K562 (cell line): ENCODE results near the gene CORO6. TPM values are rescaled to one million over a fixed set of nuclear protein-coding genes. Genes with fewer than 3 reads are reported as not detected.

Source experiments
- CBFA2T3 ChIP-seq: fragments of 450-650 bp; IDR thresholded peaks from 2 replicates; pipeline ENCODE4 v1.6.1; 2017
- KDM2B ChIP-seq: fragments of 250-450 bp; sonication (Bioruptor Pico); IDR thresholded peaks from 2 replicates; pipeline ENCODE4 v1.8.0; 2021; ENCODE audit warnings: mild to moderate bottlenecking, moderate library complexity
- MEIS2 ChIP-seq: fragments of 450-650 bp; IDR thresholded peaks from 2 replicates; pipeline ENCODE4 v1.6.1; 2014; ENCODE audit warnings: mild to moderate bottlenecking; ENCODE audit not compliant: partially characterized antibody
- MYC ChIP-seq, 2 experiments: fragments of 250-450 bp in 1 of 2; sonication (Bioruptor Pico) in 1 of 2; IDR thresholded peaks; 2 replicates each; pipeline versions ENCODE4 v1.5.1 to v1.6.1; 2012 to 2021; ENCODE audit warnings: low read depth in 2 of 2, borderline replicate concordance in 1 of 2, improper control_type of control experiment in 1 of 2, low read length in 1 of 2, mild to moderate bottlenecking in 1 of 2, moderate library complexity in 1 of 2
- POLR2H ChIP-seq: IDR thresholded peaks from 2 replicates; pipeline ENCODE4 v1.6.1; 2016; ENCODE audit warnings: missing genetic modification characterization, low read depth, mild to moderate bottlenecking, control low read depth, missing compliant biosample characterization, moderate library complexity
- RBM15 ChIP-seq: fragments of 200-400 bp; formaldehyde crosslinking; IDR thresholded peaks from 2 replicates; pipeline ENCODE4 v1.6.1; 2018; ENCODE audit warnings: mild to moderate bottlenecking, low read length, moderate library complexity; ENCODE audit not compliant: insufficient read depth
- TOE1 ChIP-seq, 2 experiments: fragments of 450-650 bp in 1 of 2; sonication (generic) in 1 of 2; formaldehyde crosslinking in 1 of 2; IDR thresholded peaks; 2 replicates each; pipeline versions ENCODE4 v1.7.1 to v1.8.0; 2016 to 2022; ENCODE audit warnings: borderline replicate concordance in 2 of 2, mild to moderate bottlenecking in 2 of 2, antibody characterized with exemption in 1 of 2, inconsistent platforms in 1 of 2, low read depth in 1 of 2, missing genetic modification reagents in 1 of 2, moderate library complexity in 1 of 2
- U2AF2 ChIP-seq: fragments of 200-400 bp; formaldehyde crosslinking; optimal IDR thresholded peaks from 2 replicates; pipeline ENCODE3; 2017; ENCODE audit warnings: low read depth, mild to moderate bottlenecking, low read length
- WHSC1 ChIP-seq: IDR thresholded peaks from one replicate; pipeline ENCODE4 v1.6.1; 2012; ENCODE audit warnings: low read length, control low read depth, inconsistent platforms
- ZNF253 ChIP-seq: fragments of 250-450 bp; sonication (Bioruptor Pico); conservative IDR thresholded peaks from 2 replicates; pipeline ENCODE4 v1.6.1; 2021; ENCODE audit warnings: mild to moderate bottlenecking
- ZNF408 ChIP-seq: fragments of 250-450 bp; sonication (Bioruptor Pico); IDR thresholded peaks from 2 replicates; pipeline ENCODE4 v1.4.0; 2020; ENCODE audit warnings: low read depth, mild to moderate bottlenecking, moderate library complexity
- polyA plus RNA-seq, 8 experiments: library from polyadenylated mRNA; depleted of rRNA in 4 of 8; stranded (reverse) in 5 of 8; unstranded in 3 of 8; fragments of >200 nt; fragmentation: Nextera tagmentation in 2 of 8; fragmentation: Illumina TruSeq in 1 of 8; extraction: Ambion mirVana in 2 of 8; extraction: Trizol in 1 of 8; gene quantifications; 2 replicates each; pipeline versions ENCODE4 v1.2.1 to v1.2.3, GENCODE V29; 2011 to 2014; ENCODE audit warnings: inconsistent platforms in 1 of 8, missing spikeins in 1 of 8
- total RNA-seq, 7 experiments: library from RNA; depleted of rRNA in 6 of 7; stranded (reverse); fragments of >200 nt in 6 of 7; fragmentation: Illumina TruSeq in 2 of 7; extraction: Trizol in 2 of 7; gene quantifications; 2 replicates each; pipeline versions ENCODE4 v1.2.1 to v1.2.3, GENCODE V29; 2011 to 2021; ENCODE audit warnings: low replicate concordance in 1 of 7
- TF ChIP-seq, protein P1 (sequence below): fragments of 200-600 bp; sonication (generic); IDR thresholded peaks from one replicate; pipeline ENCODE4 v1.6.1; 2012; ENCODE audit warnings: mild to moderate bottlenecking, low read depth, low read length, inconsistent platforms

Gene CORO6
- total and polyA plus RNA-seq, 9 of the 15 experiments (the other 6 are each of a cell fraction or from before 2014, with no cell fraction given): 0.04 to 11.9 (median 2.4) TPM

DNA sequence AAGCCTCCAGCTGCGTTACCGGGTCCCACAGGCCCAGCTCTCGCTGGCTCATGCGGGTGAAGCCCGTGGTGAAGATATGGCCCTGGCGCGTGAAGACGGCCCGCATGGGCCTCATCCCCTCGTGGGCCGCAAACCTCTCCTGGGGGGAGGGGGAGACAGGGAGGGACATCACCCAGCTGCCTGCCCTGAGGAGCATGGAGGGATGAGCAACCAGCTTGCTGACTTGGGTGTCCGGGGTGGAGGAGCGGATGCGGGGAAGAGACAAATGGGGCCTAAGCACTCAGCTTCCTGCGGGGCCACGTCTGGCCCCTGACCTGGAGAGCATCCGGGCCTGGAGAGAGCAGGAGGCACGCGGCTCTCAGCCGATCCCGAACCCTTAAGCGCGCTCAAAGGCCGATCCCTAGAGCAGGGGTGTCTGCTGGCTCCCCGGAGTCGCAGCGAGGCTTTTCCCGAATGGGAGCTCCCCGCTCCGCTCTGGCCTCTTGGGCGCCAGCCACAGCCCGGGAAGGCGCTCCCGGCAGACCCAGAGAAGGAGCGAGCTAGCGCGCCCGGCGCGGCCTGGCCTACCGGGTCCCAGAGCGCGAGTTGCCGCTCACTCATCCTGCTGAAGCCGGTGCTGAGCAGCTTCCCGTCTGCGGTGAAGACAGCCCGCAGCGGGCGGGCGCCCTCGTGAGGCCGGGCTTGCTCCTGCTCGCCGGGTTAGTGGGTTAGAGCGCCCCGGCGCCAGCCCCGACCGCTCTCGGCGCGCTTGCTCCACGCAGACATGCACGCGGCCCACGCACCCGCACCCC lies 5.0 kb downstream of the CORO6 start (continued):
- TF ChIP-seq TOE1 (IDR thresholded peaks at IDR 0.05; ENCODE audit: borderline replicate concordance): no peak
- no peak for TF ChIP-seq TOE1 (CRISPR knock-in tag; IDR thresholded peaks at IDR 0.05; ENCODE audit: borderline replicate concordance, low read depth)
- TF ChIP-seq, protein P1, sequence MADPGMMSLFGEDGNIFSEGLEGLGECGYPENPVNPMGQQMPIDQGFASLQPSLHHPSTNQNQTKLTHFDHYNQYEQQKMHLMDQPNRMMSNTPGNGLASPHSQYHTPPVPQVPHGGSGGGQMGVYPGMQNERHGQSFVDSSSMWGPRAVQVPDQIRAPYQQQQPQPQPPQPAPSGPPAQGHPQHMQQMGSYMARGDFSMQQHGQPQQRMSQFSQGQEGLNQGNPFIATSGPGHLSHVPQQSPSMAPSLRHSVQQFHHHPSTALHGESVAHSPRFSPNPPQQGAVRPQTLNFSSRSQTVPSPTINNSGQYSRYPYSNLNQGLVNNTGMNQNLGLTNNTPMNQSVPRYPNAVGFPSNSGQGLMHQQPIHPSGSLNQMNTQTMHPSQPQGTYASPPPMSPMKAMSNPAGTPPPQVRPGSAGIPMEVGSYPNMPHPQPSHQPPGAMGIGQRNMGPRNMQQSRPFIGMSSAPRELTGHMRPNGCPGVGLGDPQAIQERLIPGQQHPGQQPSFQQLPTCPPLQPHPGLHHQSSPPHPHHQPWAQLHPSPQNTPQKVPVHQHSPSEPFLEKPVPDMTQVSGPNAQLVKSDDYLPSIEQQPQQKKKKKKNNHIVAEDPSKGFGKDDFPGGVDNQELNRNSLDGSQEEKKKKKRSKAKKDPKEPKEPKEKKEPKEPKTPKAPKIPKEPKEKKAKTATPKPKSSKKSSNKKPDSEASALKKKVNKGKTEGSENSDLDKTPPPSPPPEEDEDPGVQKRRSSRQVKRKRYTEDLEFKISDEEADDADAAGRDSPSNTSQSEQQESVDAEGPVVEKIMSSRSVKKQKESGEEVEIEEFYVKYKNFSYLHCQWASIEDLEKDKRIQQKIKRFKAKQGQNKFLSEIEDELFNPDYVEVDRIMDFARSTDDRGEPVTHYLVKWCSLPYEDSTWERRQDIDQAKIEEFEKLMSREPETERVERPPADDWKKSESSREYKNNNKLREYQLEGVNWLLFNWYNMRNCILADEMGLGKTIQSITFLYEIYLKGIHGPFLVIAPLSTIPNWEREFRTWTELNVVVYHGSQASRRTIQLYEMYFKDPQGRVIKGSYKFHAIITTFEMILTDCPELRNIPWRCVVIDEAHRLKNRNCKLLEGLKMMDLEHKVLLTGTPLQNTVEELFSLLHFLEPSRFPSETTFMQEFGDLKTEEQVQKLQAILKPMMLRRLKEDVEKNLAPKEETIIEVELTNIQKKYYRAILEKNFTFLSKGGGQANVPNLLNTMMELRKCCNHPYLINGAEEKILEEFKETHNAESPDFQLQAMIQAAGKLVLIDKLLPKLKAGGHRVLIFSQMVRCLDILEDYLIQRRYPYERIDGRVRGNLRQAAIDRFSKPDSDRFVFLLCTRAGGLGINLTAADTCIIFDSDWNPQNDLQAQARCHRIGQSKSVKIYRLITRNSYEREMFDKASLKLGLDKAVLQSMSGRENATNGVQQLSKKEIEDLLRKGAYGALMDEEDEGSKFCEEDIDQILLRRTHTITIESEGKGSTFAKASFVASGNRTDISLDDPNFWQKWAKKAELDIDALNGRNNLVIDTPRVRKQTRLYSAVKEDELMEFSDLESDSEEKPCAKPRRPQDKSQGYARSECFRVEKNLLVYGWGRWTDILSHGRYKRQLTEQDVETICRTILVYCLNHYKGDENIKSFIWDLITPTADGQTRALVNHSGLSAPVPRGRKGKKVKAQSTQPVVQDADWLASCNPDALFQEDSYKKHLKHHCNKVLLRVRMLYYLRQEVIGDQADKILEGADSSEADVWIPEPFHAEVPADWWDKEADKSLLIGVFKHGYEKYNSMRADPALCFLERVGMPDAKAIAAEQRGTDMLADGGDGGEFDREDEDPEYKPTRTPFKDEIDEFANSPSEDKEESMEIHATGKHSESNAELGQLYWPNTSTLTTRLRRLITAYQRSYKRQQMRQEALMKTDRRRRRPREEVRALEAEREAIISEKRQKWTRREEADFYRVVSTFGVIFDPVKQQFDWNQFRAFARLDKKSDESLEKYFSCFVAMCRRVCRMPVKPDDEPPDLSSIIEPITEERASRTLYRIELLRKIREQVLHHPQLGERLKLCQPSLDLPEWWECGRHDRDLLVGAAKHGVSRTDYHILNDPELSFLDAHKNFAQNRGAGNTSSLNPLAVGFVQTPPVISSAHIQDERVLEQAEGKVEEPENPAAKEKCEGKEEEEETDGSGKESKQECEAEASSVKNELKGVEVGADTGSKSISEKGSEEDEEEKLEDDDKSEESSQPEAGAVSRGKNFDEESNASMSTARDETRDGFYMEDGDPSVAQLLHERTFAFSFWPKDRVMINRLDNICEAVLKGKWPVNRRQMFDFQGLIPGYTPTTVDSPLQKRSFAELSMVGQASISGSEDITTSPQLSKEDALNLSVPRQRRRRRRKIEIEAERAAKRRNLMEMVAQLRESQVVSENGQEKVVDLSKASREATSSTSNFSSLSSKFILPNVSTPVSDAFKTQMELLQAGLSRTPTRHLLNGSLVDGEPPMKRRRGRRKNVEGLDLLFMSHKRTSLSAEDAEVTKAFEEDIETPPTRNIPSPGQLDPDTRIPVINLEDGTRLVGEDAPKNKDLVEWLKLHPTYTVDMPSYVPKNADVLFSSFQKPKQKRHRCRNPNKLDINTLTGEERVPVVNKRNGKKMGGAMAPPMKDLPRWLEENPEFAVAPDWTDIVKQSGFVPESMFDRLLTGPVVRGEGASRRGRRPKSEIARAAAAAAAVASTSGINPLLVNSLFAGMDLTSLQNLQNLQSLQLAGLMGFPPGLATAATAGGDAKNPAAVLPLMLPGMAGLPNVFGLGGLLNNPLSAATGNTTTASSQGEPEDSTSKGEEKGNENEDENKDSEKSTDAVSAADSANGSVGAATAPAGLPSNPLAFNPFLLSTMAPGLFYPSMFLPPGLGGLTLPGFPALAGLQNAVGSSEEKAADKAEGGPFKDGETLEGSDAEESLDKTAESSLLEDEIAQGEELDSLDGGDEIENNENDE: no peak
- TF ChIP-seq ZNF253 (CRISPR knock-in tag): no peak
- no peak for TF ChIP-seq RBM15
- TF ChIP-seq CBFA2T3: no peak
- peak; percentile 58; the same call in 1 of the 2 replicates for TF ChIP-seq MYC (IDR thresholded peaks at IDR 0.05; ENCODE audit: low read depth, low read length)
- no peak for TF ChIP-seq MYC (CRISPR knock-in tag; IDR thresholded peaks at IDR 0.05; ENCODE audit: borderline replicate concordance, low read depth)
- TF ChIP-seq ZNF408: no peak
- TF ChIP-seq MEIS2: peak; percentile 4
- TF ChIP-seq POLR2H (tag): no peak
- TF ChIP-seq WHSC1: no peak
- no peak for TF ChIP-seq U2AF2
- no peak for TF ChIP-seq KDM2B (CRISPR knock-in tag)
